K562 (cell line): ENCODE results near the gene SIK3.

Experiments used
- EZH2 ChIP-seq: IDR thresholded peaks from 2 replicates; pipeline ENCODE4 v1.6.1; 2012; ENCODE audit warnings: low read depth, mild to moderate bottlenecking, inconsistent platforms, low read length, borderline replicate concordance
- HMGXB4 ChIP-seq: sonication (generic); formaldehyde crosslinking; IDR thresholded peaks from 2 replicates; pipeline ENCODE4 v1.8.1; 2023; ENCODE audit warnings: mild to moderate bottlenecking, missing genetic modification reagents
- TAF15 ChIP-seq: fragments of 200-400 bp; formaldehyde crosslinking; IDR thresholded peaks from 2 replicates; pipeline ENCODE4 v1.6.1; 2017; ENCODE audit warnings: mild to moderate bottlenecking, low read depth, low read length, moderate library complexity
- ZNF146 ChIP-seq: IDR thresholded peaks from one replicate; pipeline ENCODE4 v1.6.1; 2018; ENCODE audit warnings: missing compliant biosample characterization; ENCODE audit not compliant: unreplicated experiment
- ZNF263 ChIP-seq: sonication (generic); formaldehyde crosslinking; IDR thresholded peaks from 2 replicates; pipeline ENCODE4 v1.8.0; 2022; ENCODE audit warnings: mild to moderate bottlenecking, missing genetic modification reagents, borderline replicate concordance
- ZNF511 ChIP-seq: sonication (generic); formaldehyde crosslinking; IDR thresholded peaks from 2 replicates; pipeline ENCODE4 v1.8.0; 2022; ENCODE audit warnings: mild to moderate bottlenecking, missing genetic modification reagents

GRCh38 chr11:116814502-116814901 lies 283.7 kb downstream of the SIK3 start:
- TF ChIP-seq ZNF146 = no peak
- no peak for TF ChIP-seq ZNF263 (CRISPR knock-in tag)
- no peak for TF ChIP-seq ZNF511
- no peak for TF ChIP-seq HMGXB4 (CRISPR knock-in tag)
- TF ChIP-seq EZH2 = no peak
- TF ChIP-seq TAF15 = no peak
